Breast epithelium (tissue), 3 donors: ENCODE data around the gene FAM9C.

Source experiments
- POLR2A ChIP-seq: fragments of 450-650 bp; IDR thresholded peaks from one replicate; pipeline ENCODE4 v1.6.1; 2016; ENCODE audit warnings: antibody characterized with exemption, mild to moderate bottlenecking, moderate library complexity
- TF ChIP-seq, protein P1 (sequence below), 3 donors: fragments of 450-650 bp; IDR thresholded peaks; one replicate each; pipeline ENCODE4 v1.5.1; 2016 to 2017; ENCODE audit warnings: antibody characterized with exemption in 3 of 3, mild to moderate bottlenecking in 3 of 3, moderate library complexity in 3 of 3

- TF ChIP-seq, protein P1, sequence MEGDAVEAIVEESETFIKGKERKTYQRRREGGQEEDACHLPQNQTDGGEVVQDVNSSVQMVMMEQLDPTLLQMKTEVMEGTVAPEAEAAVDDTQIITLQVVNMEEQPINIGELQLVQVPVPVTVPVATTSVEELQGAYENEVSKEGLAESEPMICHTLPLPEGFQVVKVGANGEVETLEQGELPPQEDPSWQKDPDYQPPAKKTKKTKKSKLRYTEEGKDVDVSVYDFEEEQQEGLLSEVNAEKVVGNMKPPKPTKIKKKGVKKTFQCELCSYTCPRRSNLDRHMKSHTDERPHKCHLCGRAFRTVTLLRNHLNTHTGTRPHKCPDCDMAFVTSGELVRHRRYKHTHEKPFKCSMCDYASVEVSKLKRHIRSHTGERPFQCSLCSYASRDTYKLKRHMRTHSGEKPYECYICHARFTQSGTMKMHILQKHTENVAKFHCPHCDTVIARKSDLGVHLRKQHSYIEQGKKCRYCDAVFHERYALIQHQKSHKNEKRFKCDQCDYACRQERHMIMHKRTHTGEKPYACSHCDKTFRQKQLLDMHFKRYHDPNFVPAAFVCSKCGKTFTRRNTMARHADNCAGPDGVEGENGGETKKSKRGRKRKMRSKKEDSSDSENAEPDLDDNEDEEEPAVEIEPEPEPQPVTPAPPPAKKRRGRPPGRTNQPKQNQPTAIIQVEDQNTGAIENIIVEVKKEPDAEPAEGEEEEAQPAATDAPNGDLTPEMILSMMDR (IDR thresholded peaks at IDR 0.05) = no peak
- TF ChIP-seq POLR2A = no peak
These were observed 3.3 kb upstream of the FAM9C start for GRCh38 chrX:13047759-13048158.
